Measurements from ENCODE around the gene ANKRD31.
"Not testable (repeated sequence)": the region's sequence is repeated elsewhere in the genome, so short reads cannot be mapped to it uniquely, and the experiment has no call there.

Gene ANKRD31

GRCh38 chr5:75236322-75237316 is at the start of gene ANKRD31:
TSS of gene ANKRD31 (minus strand) at chr5:75236878. CDS start at chr5:75236686, 192 bp downstream.
- no peaks in the 10 kb centered on the region for H3K27me3 ChIP-seq (ENCODE audit: insufficient read depth, low read length)
- H3K4me3 ChIP-seq (ENCODE audit: low read depth, low read length): peak within 1 kb of the TSS; percentile 77
- peak within 1 kb of the TSS; percentile 89 for H2AFZ ChIP-seq (ENCODE audit: low read length, unreplicated experiment)
- H3K4me1 ChIP-seq (ENCODE audit: control insufficient read depth, insufficient read depth, low read length, unreplicated experiment): no peaks in the 10 kb centered on the region
- H3K36me3 ChIP-seq (ENCODE audit: insufficient read depth, low read length): no peaks in the 10 kb centered on the region
- no peak within 1 kb of the TSS for H3K27ac ChIP-seq (ENCODE audit: low read depth, low read length)
- no peaks in the 10 kb centered on the region for H3K79me2 ChIP-seq (ENCODE audit: control insufficient read depth, insufficient read depth, low read length, unreplicated experiment)

GRCh38 chr5:75286211-75286773 is 49.6 kb upstream of the ANKRD31 start:
- no peaks in the 10 kb centered on the region for H3K79me2 ChIP-seq (ENCODE audit: control insufficient read depth, insufficient read depth, low read length, unreplicated experiment)
- H3K27ac ChIP-seq (ENCODE audit: low read depth, low read length): no peak overlapping the region
- no peaks in the 10 kb centered on the region for H3K36me3 ChIP-seq (ENCODE audit: insufficient read depth, low read length)
- H3K27me3 ChIP-seq (ENCODE audit: insufficient read depth, low read length): peaks cover 4% of the 10 kb centered on the region
- no peak overlapping the region for H2AFZ ChIP-seq (ENCODE audit: low read length, unreplicated experiment)
- no peaks in the 10 kb centered on the region for H3K4me1 ChIP-seq (ENCODE audit: control insufficient read depth, insufficient read depth, low read length, unreplicated experiment)
- H3K4me3 ChIP-seq (ENCODE audit: low read depth, low read length): no peak overlapping the region

GRCh38 chr5:75282581-75282980 is 45.9 kb upstream of the ANKRD31 start:
- Histone ChIP-seq H2AFZ (ENCODE audit: low read length, unreplicated experiment) (no peak overlapping the region), H3K36me3 (ENCODE audit: insufficient read depth, low read length) (no peaks in the 10 kb centered on the region), H3K4me1 (ENCODE audit: control insufficient read depth, insufficient read depth, low read length, unreplicated experiment) (no peaks in the 10 kb centered on the region), H3K79me2 (ENCODE audit: control insufficient read depth, insufficient read depth, low read length, unreplicated experiment) (no peaks in the 10 kb centered on the region), H3K27ac (ENCODE audit: low read depth, low read length) (no peak overlapping the region), H3K4me3 (ENCODE audit: low read depth, low read length) (no peak overlapping the region), H3K27me3 (ENCODE audit: insufficient read depth, low read length) (no peaks in the 10 kb centered on the region; the same call in 1 of the 2 replicates)

GRCh38 chr5:75281716-75282465 is 45.2 kb upstream of the ANKRD31 start:
- Histone ChIP-seq H3K4me1 (ENCODE audit: control insufficient read depth, insufficient read depth, low read length, unreplicated experiment) (no peaks in the 10 kb centered on the region), H3K27ac (ENCODE audit: low read depth, low read length) (no peak overlapping the region), H3K36me3 (ENCODE audit: insufficient read depth, low read length) (no peaks in the 10 kb centered on the region), H3K79me2 (ENCODE audit: control insufficient read depth, insufficient read depth, low read length, unreplicated experiment) (no peaks in the 10 kb centered on the region), H2AFZ (ENCODE audit: low read length, unreplicated experiment) (no peak overlapping the region), H3K4me3 (ENCODE audit: low read depth, low read length) (no peak overlapping the region), H3K27me3 (ENCODE audit: insufficient read depth, low read length) (no peaks in the 10 kb centered on the region; the same call in 1 of the 2 replicates)

- no peak overlapping the region for H3K4me3 ChIP-seq (ENCODE audit: low read depth, low read length)
- H3K27me3 ChIP-seq (ENCODE audit: insufficient read depth, low read length): no peaks in the 10 kb centered on the region
- H2AFZ ChIP-seq (ENCODE audit: low read length, unreplicated experiment): no peak overlapping the region
- H3K4me1 ChIP-seq (ENCODE audit: control insufficient read depth, insufficient read depth, low read length, unreplicated experiment): no peaks in the 10 kb centered on the region
- H3K27ac ChIP-seq (ENCODE audit: low read depth, low read length): no peak overlapping the region
- no peaks in the 10 kb centered on the region for H3K79me2 ChIP-seq (ENCODE audit: control insufficient read depth, insufficient read depth, low read length, unreplicated experiment)
- H3K36me3 ChIP-seq (ENCODE audit: insufficient read depth, low read length): no peaks in the 10 kb centered on the region
These were observed 42.6 kb upstream of the ANKRD31 start for GRCh38 chr5:75279321-75279720.

GRCh38 chr5:75277463-75277862 is 40.8 kb upstream of the ANKRD31 start:
- H3K79me2 ChIP-seq (ENCODE audit: control insufficient read depth, insufficient read depth, low read length, unreplicated experiment): no peaks in the 10 kb centered on the region
- H2AFZ ChIP-seq (ENCODE audit: low read length, unreplicated experiment): no peak overlapping the region
- H3K27me3 ChIP-seq (ENCODE audit: insufficient read depth, low read length): no peaks in the 10 kb centered on the region
- no peaks in the 10 kb centered on the region for H3K36me3 ChIP-seq (ENCODE audit: insufficient read depth, low read length)
- H3K4me3 ChIP-seq (ENCODE audit: low read depth, low read length): no peak overlapping the region
- no peak overlapping the region for H3K27ac ChIP-seq (ENCODE audit: low read depth, low read length)
- no peaks in the 10 kb centered on the region for H3K4me1 ChIP-seq (ENCODE audit: control insufficient read depth, insufficient read depth, low read length, unreplicated experiment)

GRCh38 chr5:75275756-75276155 is 39.1 kb upstream of the ANKRD31 start:
- Histone ChIP-seq H3K4me1 (ENCODE audit: control insufficient read depth, insufficient read depth, low read length, unreplicated experiment) (no peaks in the 10 kb centered on the region), H2AFZ (ENCODE audit: low read length, unreplicated experiment) (no peak overlapping the region), H3K4me3 (ENCODE audit: low read depth, low read length) (no peak overlapping the region), H3K27me3 (ENCODE audit: insufficient read depth, low read length) (no peaks in the 10 kb centered on the region), H3K27ac (ENCODE audit: low read depth, low read length) (no peak overlapping the region), H3K79me2 (ENCODE audit: control insufficient read depth, insufficient read depth, low read length, unreplicated experiment) (no peaks in the 10 kb centered on the region), H3K36me3 (ENCODE audit: insufficient read depth, low read length) (no peaks in the 10 kb centered on the region)

GRCh38 chr5:75275147-75275546 is 38.5 kb upstream of the ANKRD31 start:
- Histone ChIP-seq H2AFZ (ENCODE audit: low read length, unreplicated experiment) (no peak overlapping the region), H3K4me3 (ENCODE audit: low read depth, low read length) (no peak overlapping the region), H3K79me2 (ENCODE audit: control insufficient read depth, insufficient read depth, low read length, unreplicated experiment) (no peaks in the 10 kb centered on the region)

GRCh38 chr5:75274486-75274885 is 37.8 kb upstream of the ANKRD31 start:
- Histone ChIP-seq H3K36me3 (ENCODE audit: insufficient read depth, low read length) (no peaks in the 10 kb centered on the region), H3K27ac (ENCODE audit: low read depth, low read length) (no peak overlapping the region), H3K79me2 (ENCODE audit: control insufficient read depth, insufficient read depth, low read length, unreplicated experiment) (no peaks in the 10 kb centered on the region), H2AFZ (ENCODE audit: low read length, unreplicated experiment) (no peak overlapping the region), H3K4me1 (ENCODE audit: control insufficient read depth, insufficient read depth, low read length, unreplicated experiment) (no peaks in the 10 kb centered on the region), H3K4me3 (ENCODE audit: low read depth, low read length) (no peak overlapping the region), H3K27me3 (ENCODE audit: insufficient read depth, low read length) (no peaks in the 10 kb centered on the region)

More at GRCh38 chr5:75275147-75275546, 38.5 kb upstream of the ANKRD31 start:
- Histone ChIP-seq H3K4me1 (ENCODE audit: control insufficient read depth, insufficient read depth, low read length, unreplicated experiment) (no peaks in the 10 kb centered on the region), H3K27ac (ENCODE audit: low read depth, low read length) (no peak overlapping the region), H3K27me3 (ENCODE audit: insufficient read depth, low read length) (no peaks in the 10 kb centered on the region), H3K36me3 (ENCODE audit: insufficient read depth, low read length) (no peaks in the 10 kb centered on the region)

GRCh38 chr5:75270605-75271004 is 33.9 kb upstream of the ANKRD31 start:
- H3K4me3 ChIP-seq (ENCODE audit: low read depth, low read length); H3K36me3 ChIP-seq (ENCODE audit: insufficient read depth, low read length); H2AFZ ChIP-seq (ENCODE audit: low read length, unreplicated experiment); H3K4me1 ChIP-seq (ENCODE audit: control insufficient read depth, insufficient read depth, low read length, unreplicated experiment); H3K27ac ChIP-seq (ENCODE audit: low read depth, low read length); H3K27me3 ChIP-seq (ENCODE audit: insufficient read depth, low read length); H3K79me2 ChIP-seq (ENCODE audit: control insufficient read depth, insufficient read depth, low read length, unreplicated experiment): not testable (repeated sequence)

Data from ACC112 (cell line).